Activated naive CD8-positive, alpha-beta T cell treated with anti-CD3 and anti-CD28 coated beads, Interleukin-2, amount 10 ng/mL, durations not matched to agents 7 days and 5 days (primary cell): ENCODE measurements around the gene PRMT7. TPM values are rescaled to one million over a fixed set of nuclear protein-coding genes. Genes with fewer than 3 reads are reported as not detected.

ENCODE experiments used
- ATAC-seq: fragments of 150-1000 bp; cut with Tn5 transposase; one replicate; pipeline ENCODE4 v1.10.0; 2021; ENCODE audit warnings: low read depth, moderate library complexity
- POLR2A ChIA-PET: fragments of 350-600 bp; sonication (Branson Sonifier 250); formaldehyde crosslinking; loops from one replicate; lab custom pipeline; 2021; ENCODE audit warnings: antibody characterized with exemption; lab: Charles Lee
- DNase-seq: peaks from one replicate; pipeline ENCODE4 v3.0.0; 2021
- H3K27ac Mint-ChIP-seq: one replicate; pipeline ENCODE4 v1.8.0; 2022; ENCODE audit warnings: mild to moderate bottlenecking, mixed read lengths
- H3K27me3 Mint-ChIP-seq: one replicate; pipeline ENCODE4 v1.8.0; 2022; ENCODE audit warnings: mild to moderate bottlenecking, moderate library complexity, mixed read lengths
- H3K36me3 Mint-ChIP-seq: one replicate; pipeline ENCODE4 v1.8.0; 2021; ENCODE audit warnings: mild to moderate bottlenecking, mixed read lengths
- H3K4me1 Mint-ChIP-seq: one replicate; pipeline ENCODE4 v1.8.0; 2021; ENCODE audit warnings: mixed read lengths
- H3K4me3 Mint-ChIP-seq: one replicate; pipeline ENCODE4 v1.8.0; 2022; ENCODE audit warnings: mild to moderate bottlenecking, moderate library complexity, mixed read lengths
- H3K9me3 Mint-ChIP-seq: one replicate; pipeline ENCODE4 v1.8.0; 2021; ENCODE audit warnings: mixed read lengths
- total RNA-seq, 2 experiments: library from RNA; stranded (reverse); gene quantifications; one replicate each; pipeline ENCODE4 v1.2.3, GENCODE V29; 2021

Gene PRMT7
- total RNA-seq, 2 experiments from 2014 or later, result 85.7 to 87.3 TPM

- ATAC-seq, result no peak
- DNase-seq, result no peak
- POLR2A ChIA-PET, result interaction anchor here (2.9 to 17.3 kb wide), 2 partner anchors 14 to 37 kb away, joined by 14 to 297 read pairs; partner anchors contain the start of genes PRMT7 and SLC7A6OS
- Mint-ChIP-seq H3K27me3 (no peaks in the 10 kb centered on the region), H3K9me3 (no peaks in the 10 kb centered on the region), H3K27ac (peak overlapping the region; percentile 86), H3K4me1 (peaks cover 60% of the 10 kb centered on the region), H3K4me3 (peak overlapping the region; percentile 1), H3K36me3 (peaks cover 38% of the 10 kb centered on the region)
Observed at GRCh38 chr16:68273896-68274295, 36.9 kb upstream of the PRMT7 start.

GRCh38 chr16:68274441-68274840, 36.4 kb upstream of the PRMT7 start:
- H3K27ac Mint-ChIP-seq, result peak overlapping the region; percentile 86
- ATAC-seq, result no peak
- H3K9me3 Mint-ChIP-seq, result no peaks in the 10 kb centered on the region
- peaks cover 57% of the 10 kb centered on the region for H3K4me1 Mint-ChIP-seq
- peak overlapping the region; percentile 22 for H3K4me3 Mint-ChIP-seq
- peaks cover 36% of the 10 kb centered on the region for H3K36me3 Mint-ChIP-seq
- POLR2A ChIA-PET, result interaction anchor here (2.9 to 17.3 kb wide), 2 partner anchors 13 to 37 kb away, joined by 14 to 297 read pairs; partner anchors contain the start of genes PRMT7 and SLC7A6OS
- no peak for DNase-seq
- H3K27me3 Mint-ChIP-seq, result no peaks in the 10 kb centered on the region

DNA sequence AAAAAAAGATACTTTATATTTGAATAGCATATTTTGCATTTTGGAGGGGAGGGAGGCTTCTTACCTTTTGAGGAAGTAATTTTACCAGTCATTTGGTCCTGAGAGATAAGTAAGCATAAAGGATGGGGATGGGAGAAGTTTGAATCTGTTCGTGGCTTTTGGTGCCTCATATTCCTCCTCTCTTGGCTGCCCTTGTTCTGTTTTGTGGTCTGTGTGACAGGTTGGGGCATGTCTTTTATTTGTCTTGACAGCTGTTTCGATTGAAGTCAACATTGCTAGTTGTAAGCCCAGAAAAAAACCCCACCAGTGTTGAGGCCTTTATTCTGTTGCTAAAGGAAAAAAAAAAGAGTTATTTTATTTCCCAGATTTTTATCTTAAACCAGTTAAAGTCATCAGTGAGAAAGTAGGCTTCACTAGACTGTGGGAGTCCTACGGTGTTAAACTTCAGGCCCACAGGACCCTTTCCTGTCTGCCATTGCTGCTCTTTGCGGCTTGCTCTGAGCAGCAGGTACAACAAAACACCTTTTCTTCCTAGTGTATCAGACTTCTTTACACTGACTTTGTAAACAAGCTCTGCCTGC, 35.1 kb upstream of the PRMT7 start:
- H3K9me3 Mint-ChIP-seq, result no peaks in the 10 kb centered on the region
- peak overlapping the region; percentile 86 for H3K27ac Mint-ChIP-seq
- DNase-seq (no peak), ATAC-seq (peak; percentile 74)
- H3K27me3 Mint-ChIP-seq, result no peaks in the 10 kb centered on the region
- H3K4me3 Mint-ChIP-seq, result peak overlapping the region; percentile 67
- POLR2A ChIA-PET, result interaction anchor here (0.6 to 17.3 kb wide), 6 partner anchors 12 to 1115 kb away, joined by 3 to 297 read pairs (median 8); partner anchors contain the start of genes PRMT7, SLC7A6 and SLC7A6OS
- H3K4me1 Mint-ChIP-seq, result peaks cover 50% of the 10 kb centered on the region
- H3K36me3 Mint-ChIP-seq, result peaks cover 41% of the 10 kb centered on the region

DNA sequence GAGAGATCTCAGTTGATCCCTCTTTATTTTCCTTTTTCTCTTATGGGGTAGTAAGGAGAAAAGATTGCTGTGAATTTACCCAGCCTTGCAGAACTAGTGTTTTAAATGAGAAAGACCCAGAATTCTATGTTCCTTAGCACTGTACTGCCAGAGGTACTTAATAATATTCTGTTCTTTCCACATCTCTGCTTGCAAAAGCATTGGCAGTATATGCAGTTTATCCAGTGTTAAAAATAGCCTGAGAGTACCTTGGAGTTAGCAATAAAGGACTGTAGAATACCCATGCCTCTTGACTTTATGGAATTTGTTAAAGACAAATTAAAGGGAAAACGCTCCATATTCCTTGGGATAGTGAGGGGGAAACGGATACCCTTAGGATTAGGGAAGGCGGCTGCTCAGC, 34.6 kb upstream of the PRMT7 start:
- ATAC-seq, result no peak

DNA sequence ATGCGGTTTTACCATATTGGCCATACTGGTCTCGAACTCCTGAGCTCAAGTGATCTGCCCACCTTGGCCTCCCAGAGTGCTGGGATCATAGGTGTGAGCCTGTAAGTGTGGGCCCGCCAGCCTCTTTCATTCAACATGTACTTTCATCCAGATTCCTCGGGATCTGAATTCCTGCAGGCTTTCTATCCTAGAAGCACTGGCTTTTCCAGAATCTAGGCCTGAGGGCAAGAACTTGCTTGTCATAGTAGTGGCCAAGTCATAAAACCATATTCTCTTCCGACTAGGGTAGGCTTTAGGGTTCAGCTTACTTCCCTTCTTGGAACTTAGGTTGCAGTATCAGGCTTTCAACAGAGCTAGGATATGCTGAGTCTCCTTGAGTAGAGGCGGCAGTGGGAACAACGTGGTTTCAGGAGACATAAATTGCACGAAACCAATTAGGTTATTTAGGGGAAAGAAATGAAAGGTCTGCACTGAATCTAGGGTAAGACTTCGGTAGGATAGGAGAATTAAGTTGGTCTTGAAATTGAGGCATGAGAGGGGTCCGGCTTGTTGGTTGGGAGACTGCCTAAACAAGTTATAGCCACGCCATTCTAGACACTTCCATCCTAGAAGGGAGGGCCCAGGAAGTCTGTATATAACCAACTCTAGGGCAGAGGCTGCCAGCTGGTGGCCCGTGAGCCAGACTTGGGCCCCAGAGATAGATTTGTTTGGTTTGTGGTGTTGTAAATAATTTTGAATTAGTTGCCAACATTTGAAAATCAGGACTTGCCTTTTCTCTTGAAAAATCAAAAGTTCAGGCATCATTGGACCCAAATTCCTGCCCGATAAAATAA, 30.9 kb upstream of the PRMT7 start:
- peaks cover 53% of the 10 kb centered on the region for H3K4me1 Mint-ChIP-seq
- peaks cover 35% of the 10 kb centered on the region for H3K36me3 Mint-ChIP-seq
- peak overlapping the region; percentile 41 for H3K4me3 Mint-ChIP-seq
- no peaks in the 10 kb centered on the region for H3K27me3 Mint-ChIP-seq
- no peak for ATAC-seq
- DNase-seq, result no peak
- POLR2A ChIA-PET, result interaction anchor here (1.0 to 1.8 kb wide), 6 partner anchors 8 to 31 kb away, joined by 4 to 8 read pairs (median 6); partner anchors contain the start of genes PRMT7, SLC7A6 and SLC7A6OS
- H3K27ac Mint-ChIP-seq, result peak overlapping the region; percentile 82
- no peaks in the 10 kb centered on the region for H3K9me3 Mint-ChIP-seq

More for the DNA sequence above, 34.6 kb upstream of the PRMT7 start:
- peaks cover 43% of the 10 kb centered on the region for H3K36me3 Mint-ChIP-seq
- H3K9me3 Mint-ChIP-seq, result no peaks in the 10 kb centered on the region
- no peak for DNase-seq
- peaks cover 51% of the 10 kb centered on the region for H3K4me1 Mint-ChIP-seq
- POLR2A ChIA-PET, result interaction anchor here (0.6 to 17.3 kb wide), 4 partner anchors 11 to 355 kb away, joined by 7 to 297 read pairs (median 12); partner anchors contain the start of genes PRMT7, SLC7A6 and SLC7A6OS
- H3K27me3 Mint-ChIP-seq, result no peaks in the 10 kb centered on the region
- peak overlapping the region; percentile 86 for H3K27ac Mint-ChIP-seq
- peak overlapping the region; percentile 67 for H3K4me3 Mint-ChIP-seq

GRCh38 chr16:68281368-68282063, 29.3 kb upstream of the PRMT7 start:
- ATAC-seq (peak; percentile 26), DNase-seq (no peak)
- no peaks in the 10 kb centered on the region for H3K27me3 Mint-ChIP-seq
- peaks cover 55% of the 10 kb centered on the region for H3K4me1 Mint-ChIP-seq
- H3K9me3 Mint-ChIP-seq, result no peaks in the 10 kb centered on the region
- H3K4me3 Mint-ChIP-seq, result peak overlapping the region; percentile 35
- peak overlapping the region; percentile 82 for H3K27ac Mint-ChIP-seq
- POLR2A ChIA-PET, result interaction anchor here (0.6 to 1.8 kb wide), 4 partner anchors 15 to 137 kb away, joined by 3 to 7 read pairs (median 4); partner anchors contain the start of genes PRMT7 and SLC7A6OS
- peaks cover 34% of the 10 kb centered on the region for H3K36me3 Mint-ChIP-seq

DNA sequence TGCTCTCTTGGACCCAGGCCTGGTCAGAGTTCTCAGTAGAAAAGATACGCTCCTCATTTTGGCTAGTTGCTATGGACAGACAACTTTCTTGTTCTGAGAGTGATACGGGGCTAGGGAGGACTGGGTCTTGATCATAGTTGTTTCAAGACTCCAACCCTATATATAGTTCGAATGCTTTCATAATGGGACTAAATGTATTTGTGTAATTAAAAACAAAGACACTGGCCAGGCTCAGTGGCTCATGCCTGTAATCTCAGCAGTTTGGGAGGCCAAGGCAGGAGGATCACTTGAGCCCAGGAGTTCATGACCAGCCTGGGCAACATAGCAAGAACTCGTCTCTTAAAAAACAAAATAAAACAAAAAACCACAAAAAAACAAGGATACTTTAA, 28.8 kb upstream of the PRMT7 start:
- Mint-ChIP-seq H3K27me3 (no peaks in the 10 kb centered on the region), H3K4me3 (no peak overlapping the region), H3K4me1 (peaks cover 58% of the 10 kb centered on the region), H3K27ac (peak overlapping the region; percentile 82), H3K9me3 (no peaks in the 10 kb centered on the region), H3K36me3 (peaks cover 34% of the 10 kb centered on the region)
- POLR2A ChIA-PET, result interaction anchor here (1.8 kb wide), 1 partner anchor 29 kb away, joined by 7 read pairs; the partner anchor contains the start of genes PRMT7 and SLC7A6OS
- ATAC-seq, result no peak
- no peak for DNase-seq

DNA sequence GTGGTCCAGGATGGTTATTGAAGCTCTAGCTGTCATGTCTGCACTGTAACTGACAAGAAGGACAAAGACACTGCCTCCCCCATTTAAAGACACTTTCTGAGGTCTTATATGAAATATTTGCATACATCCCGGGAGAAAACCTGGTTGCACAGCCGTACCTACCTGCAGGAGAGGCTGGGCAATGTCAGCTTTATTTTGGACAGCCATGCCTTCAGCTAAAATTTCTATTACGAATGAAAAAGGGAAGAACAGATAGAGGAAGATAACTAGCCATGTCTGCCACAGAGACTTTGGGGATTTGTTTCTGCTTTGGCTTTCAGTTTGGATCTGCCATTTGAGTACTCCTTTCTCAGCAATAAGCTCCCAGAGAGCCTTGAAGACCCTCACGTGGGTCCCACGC, 27.5 kb upstream of the PRMT7 start:
- H3K4me3 Mint-ChIP-seq, result peak overlapping the region; percentile 83
- H3K4me1 Mint-ChIP-seq, result peaks cover 69% of the 10 kb centered on the region
- no peaks in the 10 kb centered on the region for H3K9me3 Mint-ChIP-seq
- POLR2A ChIA-PET, result interaction anchor here (1.0 to 10.4 kb wide), 5 partner anchors 12 to 348 kb away, joined by 3 to 297 read pairs (median 7); partner anchors contain the start of genes PRMT7, SLC7A6 and SLC7A6OS
- DNase-seq (no peak), ATAC-seq (no peak)
- H3K27me3 Mint-ChIP-seq, result no peaks in the 10 kb centered on the region
- peaks cover 44% of the 10 kb centered on the region for H3K36me3 Mint-ChIP-seq
- H3K27ac Mint-ChIP-seq, result peak overlapping the region; percentile 90

- DNase-seq (no peak), ATAC-seq (peak; percentile 38)
- H3K4me3 Mint-ChIP-seq, result peak overlapping the region; percentile 83
- peaks cover 69% of the 10 kb centered on the region for H3K4me1 Mint-ChIP-seq
- POLR2A ChIA-PET, result interaction anchor here (0.5 to 10.4 kb wide), 9 partner anchors 11 to 902 kb away, joined by 3 to 297 read pairs (median 4); partner anchors contain the start of genes PRMT7, SLC7A6 and SLC7A6OS
- H3K27ac Mint-ChIP-seq, result peak overlapping the region; percentile 90
- H3K36me3 Mint-ChIP-seq, result peaks cover 44% of the 10 kb centered on the region
- H3K27me3 Mint-ChIP-seq, result no peaks in the 10 kb centered on the region
- no peaks in the 10 kb centered on the region for H3K9me3 Mint-ChIP-seq
Observed at GRCh38 chr16:68283801-68284598, 26.8 kb upstream of the PRMT7 start.

DNA sequence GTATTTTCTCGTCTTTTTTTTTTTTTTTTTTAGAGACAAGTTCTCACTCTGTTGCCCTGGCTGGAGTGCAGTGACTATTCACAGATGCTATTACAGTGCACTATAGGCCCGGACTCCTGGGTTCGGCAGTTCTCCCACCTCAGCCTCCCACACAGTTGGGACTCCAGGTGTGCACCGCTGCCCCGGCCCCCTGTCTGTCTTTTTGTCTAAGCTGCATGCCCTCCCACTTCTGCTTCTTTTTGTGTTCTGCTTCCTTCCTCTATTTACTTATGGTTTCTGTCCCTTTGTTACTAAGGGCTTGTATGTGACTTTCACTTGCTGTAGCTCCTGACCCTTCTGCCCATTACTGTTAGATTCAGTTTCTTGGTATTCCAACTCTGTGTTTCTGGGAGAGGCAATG, 26.0 kb upstream of the PRMT7 start:
- ATAC-seq, result no peak
- POLR2A ChIA-PET, result interaction anchor here (0.7 to 10.4 kb wide), 8 partner anchors 10 to 55 kb away, joined by 3 to 297 read pairs (median 6); partner anchors contain the start of genes PLA2G15, PRMT7, SLC7A6 and SLC7A6OS
- Mint-ChIP-seq H3K4me1 (peaks cover 74% of the 10 kb centered on the region), H3K27me3 (no peaks in the 10 kb centered on the region), H3K4me3 (peak overlapping the region; percentile 83), H3K9me3 (no peaks in the 10 kb centered on the region), H3K27ac (peak overlapping the region; percentile 90), H3K36me3 (peaks cover 38% of the 10 kb centered on the region)
- DNase-seq, result no peak

DNA sequence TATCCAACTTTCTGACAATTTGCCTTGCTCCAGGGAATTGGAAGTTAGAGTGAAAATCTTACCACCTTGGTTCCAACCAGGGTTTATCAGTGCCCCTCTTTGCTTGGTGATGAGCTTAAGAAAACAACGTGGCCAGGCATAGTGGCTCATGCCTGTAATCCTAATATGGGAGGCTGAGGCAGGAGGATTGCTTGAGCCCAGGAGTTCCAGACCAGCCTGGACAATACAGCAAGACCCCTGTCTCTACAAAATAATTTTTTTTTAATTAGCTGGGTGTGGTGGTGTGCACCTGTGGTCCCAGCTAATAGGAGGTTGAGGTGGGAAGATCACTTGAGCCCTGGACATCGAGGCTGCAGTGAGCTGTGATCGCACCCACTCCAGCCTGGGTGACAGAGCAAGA, 25.1 kb upstream of the PRMT7 start:
- Mint-ChIP-seq H3K27ac (peak overlapping the region; percentile 90), H3K9me3 (no peaks in the 10 kb centered on the region), H3K4me1 (peaks cover 78% of the 10 kb centered on the region), H3K27me3 (no peaks in the 10 kb centered on the region), H3K36me3 (peaks cover 35% of the 10 kb centered on the region), H3K4me3 (peak overlapping the region; percentile 83)
- POLR2A ChIA-PET, result interaction anchor here (0.7 to 10.4 kb wide), 12 partner anchors 14 to 1324 kb away, joined by 3 to 297 read pairs (median 4); partner anchors contain the start of genes CES3, PLA2G15, PRMT7 and SLC7A6
- ATAC-seq (no peak), DNase-seq (no peak)
